Peyer's patch (tissue), 4 donors: Measurements from ENCODE around the gene TUBA1C. TPM values are rescaled to one million over a fixed set of nuclear protein-coding genes. Genes with fewer than 3 reads are reported as not detected.
A peak's percentile ranks its signal among the peaks of the same experiment; 100 is the strongest.

Experiments
- DNase-seq, 3 donors: peaks; one replicate each; pipeline ENCODE4 v3.0.0-alpha.2; 2017 to 2019
- H3K27ac ChIP-seq, 4 donors: fragments of 200-600 bp; sonication (generic); one replicate each; pipeline ENCODE4 v1.5.1; 2016 to 2019
- H3K27me3 ChIP-seq, 2 donors: fragments of 200-600 bp; sonication (generic); one replicate each; pipeline ENCODE4 v1.5.1; 2019
- H3K36me3 ChIP-seq, 3 donors: fragments of 200-600 bp; sonication (generic); one replicate each; pipeline ENCODE4 v1.5.1; 2016 to 2019
- H3K4me1 ChIP-seq, 4 donors: fragments of 200-600 bp; sonication (generic); one replicate each; pipeline ENCODE4 v1.5.1; 2016 to 2019
- H3K4me3 ChIP-seq, 4 donors: fragments of 200-600 bp; sonication (generic); 1 replicate in 3 of 4; 2 replicates in 1 of 4; pipeline ENCODE4 v1.5.1; 2016 to 2019; ENCODE audit warnings: mild to moderate bottlenecking in 1 of 4
- H3K9me3 ChIP-seq, 4 donors: fragments of 200-600 bp; sonication (generic); one replicate each; pipeline ENCODE4 v1.5.1; 2016 to 2019; ENCODE audit warnings: mild to moderate bottlenecking in 1 of 4
- POLR2A ChIP-seq, 2 donors: fragments of 450-650 bp; IDR thresholded peaks; one replicate each; pipeline ENCODE4 v1.5.1; 2017; ENCODE audit warnings: antibody characterized with exemption in 2 of 2, mild to moderate bottlenecking in 2 of 2, moderate library complexity in 2 of 2
- total RNA-seq, 4 donors: library from RNA; depleted of rRNA; stranded (reverse); fragments of >200 nt; gene quantifications; one replicate each; pipeline ENCODE4 v1.1.0, GENCODE V29; 2016
- TF ChIP-seq, protein P1 (sequence below), 6 experiments: fragments of 450-650 bp in 4 of 6; fragments of 200-600 bp in 2 of 6; sonication (generic) in 1 of 6; IDR thresholded peaks; one replicate each; pipeline ENCODE4 v1.5.1; 2017 to 2019; ENCODE audit warnings: antibody characterized with exemption in 6 of 6, mild to moderate bottlenecking in 3 of 6, moderate library complexity in 1 of 6

TUBA1C gene
- 100 to 1,000 TPM; 143 to 442 (median 276) TPM for total RNA-seq

DNA sequence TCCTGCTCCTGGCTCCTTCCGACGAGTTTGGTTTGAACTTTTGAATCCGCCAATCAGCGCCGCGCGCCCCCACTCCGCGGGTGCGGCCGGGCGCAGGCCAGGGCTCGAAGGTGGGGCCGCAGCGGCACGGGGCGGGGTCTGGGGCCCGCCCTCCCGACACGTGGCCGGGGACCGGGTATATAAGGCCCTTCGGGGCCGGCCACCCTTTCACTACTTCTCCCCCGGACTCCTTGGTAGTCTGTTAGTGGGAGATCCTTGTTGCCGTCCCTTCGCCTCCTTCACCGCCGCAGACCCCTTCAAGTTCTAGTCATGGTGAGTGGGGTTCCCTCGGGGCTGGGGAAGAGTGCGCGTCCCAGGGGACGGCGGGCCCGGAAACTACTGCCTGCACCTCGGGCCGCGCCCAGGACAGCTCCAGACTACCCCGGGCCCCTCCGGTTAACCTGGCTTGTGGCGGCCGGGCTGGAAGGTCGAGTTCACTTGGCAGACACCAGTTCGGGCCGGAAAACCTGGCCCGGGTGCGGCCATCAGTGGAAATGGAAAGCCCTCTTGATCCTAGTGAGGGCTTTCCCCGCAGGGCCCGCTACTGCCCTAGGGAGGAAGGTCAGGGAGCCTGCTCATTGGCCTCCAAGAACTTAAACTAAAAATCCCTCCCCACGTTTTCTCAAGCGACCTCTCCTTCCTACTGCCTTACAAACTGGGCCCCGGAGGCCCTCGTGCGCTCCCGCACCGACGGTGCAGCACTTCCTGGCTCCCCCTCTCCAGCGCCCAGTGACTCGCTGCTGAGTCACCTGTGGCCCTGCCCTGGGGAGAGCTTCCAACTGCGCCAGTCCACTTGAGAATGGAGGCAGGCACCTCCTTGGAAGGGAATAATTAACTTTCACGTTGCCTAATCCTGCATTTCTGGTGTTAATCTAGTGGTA lies at the start of gene TUBA1C:
Gene TUBA1C (plus strand): TSS at position 210 of the 920 bp plus-strand sequence. CDS start 100 bp downstream, at position 310.
- peak; percentile 91 to 95 for TF ChIP-seq POLR2A (IDR thresholded peaks at IDR 0.05)
- TF ChIP-seq, protein P1, sequence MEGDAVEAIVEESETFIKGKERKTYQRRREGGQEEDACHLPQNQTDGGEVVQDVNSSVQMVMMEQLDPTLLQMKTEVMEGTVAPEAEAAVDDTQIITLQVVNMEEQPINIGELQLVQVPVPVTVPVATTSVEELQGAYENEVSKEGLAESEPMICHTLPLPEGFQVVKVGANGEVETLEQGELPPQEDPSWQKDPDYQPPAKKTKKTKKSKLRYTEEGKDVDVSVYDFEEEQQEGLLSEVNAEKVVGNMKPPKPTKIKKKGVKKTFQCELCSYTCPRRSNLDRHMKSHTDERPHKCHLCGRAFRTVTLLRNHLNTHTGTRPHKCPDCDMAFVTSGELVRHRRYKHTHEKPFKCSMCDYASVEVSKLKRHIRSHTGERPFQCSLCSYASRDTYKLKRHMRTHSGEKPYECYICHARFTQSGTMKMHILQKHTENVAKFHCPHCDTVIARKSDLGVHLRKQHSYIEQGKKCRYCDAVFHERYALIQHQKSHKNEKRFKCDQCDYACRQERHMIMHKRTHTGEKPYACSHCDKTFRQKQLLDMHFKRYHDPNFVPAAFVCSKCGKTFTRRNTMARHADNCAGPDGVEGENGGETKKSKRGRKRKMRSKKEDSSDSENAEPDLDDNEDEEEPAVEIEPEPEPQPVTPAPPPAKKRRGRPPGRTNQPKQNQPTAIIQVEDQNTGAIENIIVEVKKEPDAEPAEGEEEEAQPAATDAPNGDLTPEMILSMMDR (IDR thresholded peaks at IDR 0.05), result peak in 1 of 6 experiments; percentile 1
- peaks cover 0 to 45% (median 4%) of the 10 kb centered on the region in 4 donors for H3K4me1 ChIP-seq

DNA sequence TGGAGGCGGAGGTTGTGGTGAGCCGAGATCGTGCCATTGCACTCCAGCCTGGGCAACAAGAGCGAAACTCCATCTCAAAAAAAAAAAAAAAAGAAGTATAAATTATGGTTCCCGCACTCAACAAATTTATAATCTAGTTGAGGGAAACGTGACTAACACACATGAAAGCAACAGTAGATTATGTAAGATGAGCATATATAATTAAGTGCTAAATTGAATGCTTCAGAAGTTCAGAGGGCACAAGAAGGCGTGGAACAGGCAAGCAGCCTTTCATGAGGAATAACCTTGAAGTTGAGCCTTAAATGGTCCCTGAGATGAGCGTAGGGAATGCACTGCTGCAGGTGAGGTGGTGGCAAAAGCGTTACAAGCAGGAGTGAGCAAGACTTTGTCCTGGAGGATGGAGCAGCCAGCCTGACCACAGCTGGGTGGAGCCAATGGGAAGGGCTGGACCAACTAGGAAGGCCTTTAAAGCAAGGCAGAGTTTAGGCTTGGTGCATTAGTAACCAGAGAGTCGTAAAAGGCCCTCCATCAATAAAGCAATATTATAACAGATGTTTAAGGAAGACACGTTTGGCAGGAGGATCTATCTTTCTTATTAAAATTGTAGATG lies 45.4 kb upstream of the TUBA1C start:
- no peaks in the 10 kb centered on the region for H3K36me3 ChIP-seq
- peaks cover 0 to 10% (median 0%) of the 10 kb centered on the region in 4 donors for H3K4me1 ChIP-seq
- H3K27ac ChIP-seq, result no peak overlapping the region
- peak in 2 of 3 donors; percentile 52 to 53 for DNase-seq
- no peak for TF ChIP-seq POLR2A (IDR thresholded peaks at IDR 0.05)
- TF ChIP-seq, protein P1 (IDR thresholded peaks at IDR 0.05), result no peak
- H3K27me3 ChIP-seq, result no peaks in the 10 kb centered on the region
- H3K4me3 ChIP-seq, result no peak overlapping the region
- no peaks in the 10 kb centered on the region for H3K9me3 ChIP-seq

More for the DNA sequence above, at the start of gene TUBA1C:
- DNase-seq, result peak; percentile 93 to 97 (median 97)
- peak within 1 kb of the TSS; percentile 70 to 99 (median 84) for H3K4me3 ChIP-seq
- peak within 1 kb of the TSS; percentile 95 to 100 (median 98) for H3K27ac ChIP-seq
- no peaks in the 10 kb centered on the region for H3K9me3 ChIP-seq
- H3K27me3 ChIP-seq, result no peaks in the 10 kb centered on the region
- H3K36me3 ChIP-seq, result peaks cover 0 to 10% (median 0%) of the 10 kb centered on the region in 3 donors

DNA sequence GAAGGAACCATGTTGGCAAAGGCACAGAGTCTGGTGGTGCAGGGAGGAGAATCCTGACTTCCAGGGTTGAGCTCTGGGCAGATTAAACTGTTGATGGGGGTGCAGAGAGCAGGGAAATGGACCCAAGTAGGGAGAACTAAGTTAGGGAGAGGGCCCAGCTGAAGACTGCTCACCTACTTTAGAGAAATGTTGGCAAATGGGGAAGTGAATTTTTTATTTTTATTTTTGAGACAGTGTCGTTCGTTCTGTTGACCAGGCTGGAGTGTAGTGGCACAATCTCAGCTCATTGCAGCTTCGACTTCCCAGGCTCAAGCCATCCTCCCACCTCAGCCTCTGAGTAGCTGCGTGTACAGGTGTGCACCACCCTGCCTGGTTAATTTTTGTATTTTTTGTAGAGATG lies 43.9 kb upstream of the TUBA1C start:
- Histone ChIP-seq H3K9me3 (no peaks in the 10 kb centered on the region), H3K36me3 (no peaks in the 10 kb centered on the region), H3K4me1 (no peaks in the 10 kb centered on the region), H3K27ac (no peak overlapping the region), H3K27me3 (no peaks in the 10 kb centered on the region), H3K4me3 (no peak overlapping the region)
- no peak for TF ChIP-seq POLR2A (IDR thresholded peaks at IDR 0.05)
- TF ChIP-seq, protein P1 (IDR thresholded peaks at IDR 0.05), result no peak
- peak in 1 of 3 donors; percentile 10 for DNase-seq

DNA sequence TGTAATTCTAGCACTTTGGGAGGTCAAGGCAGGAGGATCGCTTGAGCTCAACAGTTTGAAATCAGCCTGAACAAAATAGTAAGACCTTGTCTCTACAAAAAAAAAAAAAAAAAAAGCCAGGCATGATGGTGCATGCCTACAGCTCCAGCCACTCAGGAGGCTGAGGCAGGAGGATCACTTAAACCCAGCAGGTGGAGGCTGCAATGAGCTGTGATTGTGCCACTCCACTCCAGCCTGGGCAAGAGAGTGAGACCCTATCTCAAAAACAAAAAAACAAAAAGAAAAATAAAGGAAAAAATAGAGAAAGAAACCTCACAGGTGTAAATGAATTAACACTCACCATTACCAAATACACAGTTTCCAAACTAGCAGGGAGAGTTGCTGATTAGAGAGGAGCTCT lies 41.8 kb upstream of the TUBA1C start:
- DNase-seq, result no peak
- no peaks in the 10 kb centered on the region for H3K27me3 ChIP-seq
- no peaks in the 10 kb centered on the region for H3K9me3 ChIP-seq
- H3K4me3 ChIP-seq, result no peak overlapping the region
- H3K4me1 ChIP-seq, result no peaks in the 10 kb centered on the region
- H3K27ac ChIP-seq, result peak overlapping the region; percentile 18 to 80 (median 42)
- H3K36me3 ChIP-seq, result no peaks in the 10 kb centered on the region
- TF ChIP-seq, protein P1 (IDR thresholded peaks at IDR 0.05), result no peak
- TF ChIP-seq POLR2A (IDR thresholded peaks at IDR 0.05), result no peak

DNA sequence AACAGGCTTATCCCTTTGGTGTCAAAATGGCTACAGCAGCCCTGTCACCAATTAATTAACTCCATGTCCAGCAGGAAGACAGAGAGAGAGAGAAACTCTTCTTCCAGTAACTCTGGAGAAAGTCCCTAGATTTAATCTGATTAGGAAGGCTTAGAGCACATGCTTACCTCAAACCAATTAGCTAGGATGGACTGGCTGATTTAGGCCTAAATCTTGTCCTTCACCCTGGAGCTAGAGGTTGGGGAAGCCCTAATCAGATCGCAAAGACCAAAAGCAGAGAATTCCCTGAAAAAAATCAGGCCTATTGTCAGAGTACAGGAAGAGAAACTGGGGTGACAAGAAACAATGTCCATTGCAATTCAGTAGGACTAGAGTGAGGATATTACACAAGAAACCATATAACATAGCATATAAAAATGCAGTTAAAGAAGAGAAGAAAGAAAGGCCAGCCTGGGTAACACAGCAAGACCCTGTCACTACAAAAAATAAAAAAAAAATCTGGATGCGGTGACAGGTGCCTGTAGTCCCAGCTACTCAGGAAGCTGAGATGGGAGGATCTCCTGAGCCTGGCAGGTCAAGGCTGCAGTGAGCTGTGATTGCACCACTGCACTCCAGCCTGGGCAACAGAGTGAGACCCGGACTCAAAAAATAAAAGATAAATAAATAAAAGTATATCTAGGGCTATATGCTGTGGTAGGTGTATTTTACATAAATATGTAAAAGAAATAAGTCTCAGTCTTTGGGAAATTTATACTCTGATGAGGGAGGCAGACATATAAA lies 41.1 kb upstream of the TUBA1C start:
- H3K4me1 ChIP-seq, result no peaks in the 10 kb centered on the region
- H3K27me3 ChIP-seq, result no peaks in the 10 kb centered on the region
- DNase-seq, result peak in 1 of 3 donors; percentile 10
- H3K27ac ChIP-seq, result peak overlapping the region in 1 of 4 donors; percentile 80
- no peaks in the 10 kb centered on the region for H3K36me3 ChIP-seq
- H3K4me3 ChIP-seq, result no peak overlapping the region
- H3K9me3 ChIP-seq, result no peaks in the 10 kb centered on the region
- no peak for TF ChIP-seq POLR2A (IDR thresholded peaks at IDR 0.05)
- TF ChIP-seq, protein P1 (IDR thresholded peaks at IDR 0.05), result no peak
